AG10803 (cell line): Measurements from ENCODE around the gene RGS7.

Experiments used
- DNase-seq: peaks from one replicate; pipeline ENCODE4 v3.0.0; 2010; ENCODE audit warnings: low read depth
- H3K4me3 ChIP-seq: 2 replicates; pipeline ENCODE4 v1.5.1; 2011; ENCODE audit warnings: mild to moderate bottlenecking, low read length, control low read depth
- TF ChIP-seq, protein P1 (sequence below): conservative IDR thresholded peaks from 2 replicates; pipeline ENCODE4 v1.5.1; 2011; ENCODE audit warnings: mild to moderate bottlenecking, low read length, control low read depth, inconsistent platforms

Gene RGS7

DNA sequence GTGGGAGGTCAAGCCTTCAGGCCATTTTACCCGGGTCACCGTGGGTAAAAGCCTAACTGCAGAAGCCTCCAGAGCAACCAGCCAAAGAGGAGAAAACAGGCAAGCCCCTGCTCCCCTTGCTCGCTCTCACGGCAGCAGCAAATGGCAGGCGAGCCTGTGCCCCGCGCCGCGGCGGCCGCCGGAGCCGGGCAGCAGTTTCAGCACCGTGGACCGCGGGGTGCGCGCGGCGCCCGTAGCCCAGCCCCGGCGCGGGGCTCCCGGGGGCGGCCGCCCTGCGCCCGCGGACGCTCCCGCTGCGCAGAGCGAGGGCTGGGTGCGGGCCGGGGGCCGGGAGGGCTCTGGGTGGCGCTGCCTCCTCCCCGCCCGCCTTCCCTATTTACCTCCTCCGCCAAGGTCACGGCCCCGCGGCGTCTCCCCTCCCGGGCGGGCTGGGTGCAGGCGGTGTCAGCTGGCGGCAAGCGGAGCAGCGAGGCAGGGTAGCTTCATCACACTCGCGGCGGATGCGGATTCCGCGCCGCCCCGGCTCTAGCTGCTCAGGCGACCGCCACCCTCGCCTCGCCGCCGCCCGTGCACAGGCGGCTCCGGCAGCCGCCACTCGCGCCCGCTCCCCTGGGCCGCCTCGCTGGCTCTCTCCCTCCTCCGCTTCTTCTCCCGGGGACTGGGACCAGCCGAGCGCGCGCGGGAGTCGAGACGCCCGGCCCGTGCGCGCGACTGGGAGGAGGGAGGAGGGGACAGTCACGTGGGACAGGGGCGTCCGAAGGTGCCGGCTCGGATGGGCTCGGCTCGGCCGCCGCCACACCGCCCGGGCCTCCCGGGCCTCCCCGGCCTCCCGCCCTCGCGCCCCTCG lies at the start of gene RGS7:
Gene RGS7 (minus strand): TSS at position 687 of the 847 bp plus-strand sequence.
- TF ChIP-seq, protein P1, sequence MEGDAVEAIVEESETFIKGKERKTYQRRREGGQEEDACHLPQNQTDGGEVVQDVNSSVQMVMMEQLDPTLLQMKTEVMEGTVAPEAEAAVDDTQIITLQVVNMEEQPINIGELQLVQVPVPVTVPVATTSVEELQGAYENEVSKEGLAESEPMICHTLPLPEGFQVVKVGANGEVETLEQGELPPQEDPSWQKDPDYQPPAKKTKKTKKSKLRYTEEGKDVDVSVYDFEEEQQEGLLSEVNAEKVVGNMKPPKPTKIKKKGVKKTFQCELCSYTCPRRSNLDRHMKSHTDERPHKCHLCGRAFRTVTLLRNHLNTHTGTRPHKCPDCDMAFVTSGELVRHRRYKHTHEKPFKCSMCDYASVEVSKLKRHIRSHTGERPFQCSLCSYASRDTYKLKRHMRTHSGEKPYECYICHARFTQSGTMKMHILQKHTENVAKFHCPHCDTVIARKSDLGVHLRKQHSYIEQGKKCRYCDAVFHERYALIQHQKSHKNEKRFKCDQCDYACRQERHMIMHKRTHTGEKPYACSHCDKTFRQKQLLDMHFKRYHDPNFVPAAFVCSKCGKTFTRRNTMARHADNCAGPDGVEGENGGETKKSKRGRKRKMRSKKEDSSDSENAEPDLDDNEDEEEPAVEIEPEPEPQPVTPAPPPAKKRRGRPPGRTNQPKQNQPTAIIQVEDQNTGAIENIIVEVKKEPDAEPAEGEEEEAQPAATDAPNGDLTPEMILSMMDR: no peak
- peak; percentile 23 for DNase-seq
- peak within 1 kb of the TSS; percentile 50 for H3K4me3 ChIP-seq

DNA sequence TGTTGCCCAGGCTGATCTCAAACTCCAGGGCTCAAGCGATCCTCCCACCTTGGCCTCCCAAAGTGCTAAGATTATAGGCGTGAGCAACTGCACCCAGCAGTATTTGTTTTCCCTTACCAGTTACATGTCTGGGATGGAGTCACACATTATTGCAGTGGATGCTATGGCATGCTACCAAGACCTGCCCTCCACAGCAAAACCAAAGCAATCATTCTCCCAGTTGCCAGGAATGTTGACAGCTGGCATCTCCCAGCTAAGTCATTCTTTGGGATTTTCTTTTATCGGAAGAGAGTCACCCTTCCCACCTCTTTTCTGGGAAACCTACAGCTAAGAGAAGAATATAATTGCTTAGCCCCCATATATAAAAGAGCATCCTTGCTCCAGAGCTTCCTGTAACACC lies 49.4 kb upstream of the RGS7 start:
- DNase-seq: no peak

DNA sequence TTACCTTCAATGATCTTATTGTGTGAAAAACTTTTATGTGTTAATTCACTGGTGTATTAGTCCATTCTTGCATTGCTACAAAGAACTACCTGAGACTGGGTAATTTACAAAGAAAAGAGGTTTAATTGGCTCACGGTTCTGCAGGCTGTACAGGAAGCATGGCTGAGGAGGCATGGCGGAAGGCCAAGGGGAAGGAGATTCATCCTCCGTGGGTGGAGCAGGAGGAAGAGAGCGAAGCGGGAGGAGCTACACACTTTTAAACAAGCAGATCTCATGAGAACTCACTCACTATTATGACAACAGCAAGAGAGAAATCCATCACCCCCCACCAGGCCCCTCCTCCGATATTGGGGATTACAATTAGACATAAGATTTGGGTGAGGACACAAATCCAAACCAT lies 44.2 kb upstream of the RGS7 start:
- no peak overlapping the region for H3K4me3 ChIP-seq
- TF ChIP-seq, protein P1: no peak
- no peak for DNase-seq

More for the DNA sequence above, 49.4 kb upstream of the RGS7 start:
- TF ChIP-seq, protein P1: no peak
- H3K4me3 ChIP-seq: no peak overlapping the region

DNA sequence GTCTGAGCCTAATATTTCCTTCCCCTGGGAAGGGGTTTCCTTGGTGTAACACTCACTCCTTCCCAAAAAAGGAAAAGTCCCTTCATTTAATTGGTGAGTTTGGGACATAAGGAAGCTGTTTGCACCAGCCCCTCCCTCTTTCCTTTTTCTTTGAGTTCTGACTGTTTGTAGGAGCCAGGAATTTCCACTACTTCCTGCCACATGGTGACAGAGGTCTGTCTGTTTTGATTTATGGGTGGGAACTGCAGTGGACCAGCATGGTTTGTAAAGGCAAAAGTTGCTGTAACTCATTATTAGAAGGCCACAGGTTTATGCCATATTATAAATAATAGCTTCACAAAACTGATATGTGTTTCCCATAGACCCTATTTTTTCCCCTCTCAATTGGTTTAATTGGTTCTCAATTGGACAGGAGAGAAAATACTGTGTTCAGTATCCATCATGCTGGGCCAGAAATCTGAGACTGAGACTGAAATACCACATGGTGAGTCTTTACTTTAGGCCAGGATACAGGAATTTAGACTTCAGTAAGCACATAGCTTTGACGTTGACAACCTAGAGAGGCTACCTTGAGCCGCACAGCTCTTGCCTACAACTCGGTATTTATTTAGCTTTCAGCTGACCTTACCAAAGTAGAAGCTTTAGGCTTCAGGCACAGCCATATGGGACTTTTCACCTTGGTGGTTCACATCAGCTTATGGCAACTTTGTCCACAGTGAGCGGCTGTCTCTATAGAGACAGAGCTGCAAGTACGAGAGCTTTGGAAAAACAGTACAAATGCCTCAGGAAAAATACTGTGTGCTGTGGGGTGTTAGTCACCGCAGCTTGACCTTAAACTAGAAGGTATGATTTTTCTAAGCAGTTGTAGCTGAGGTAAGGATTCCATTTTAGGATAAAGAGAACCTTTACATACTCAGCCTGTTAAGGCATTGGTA lies 40.0 kb upstream of the RGS7 start:
- no peak for DNase-seq
- TF ChIP-seq, protein P1: no peak

DNA sequence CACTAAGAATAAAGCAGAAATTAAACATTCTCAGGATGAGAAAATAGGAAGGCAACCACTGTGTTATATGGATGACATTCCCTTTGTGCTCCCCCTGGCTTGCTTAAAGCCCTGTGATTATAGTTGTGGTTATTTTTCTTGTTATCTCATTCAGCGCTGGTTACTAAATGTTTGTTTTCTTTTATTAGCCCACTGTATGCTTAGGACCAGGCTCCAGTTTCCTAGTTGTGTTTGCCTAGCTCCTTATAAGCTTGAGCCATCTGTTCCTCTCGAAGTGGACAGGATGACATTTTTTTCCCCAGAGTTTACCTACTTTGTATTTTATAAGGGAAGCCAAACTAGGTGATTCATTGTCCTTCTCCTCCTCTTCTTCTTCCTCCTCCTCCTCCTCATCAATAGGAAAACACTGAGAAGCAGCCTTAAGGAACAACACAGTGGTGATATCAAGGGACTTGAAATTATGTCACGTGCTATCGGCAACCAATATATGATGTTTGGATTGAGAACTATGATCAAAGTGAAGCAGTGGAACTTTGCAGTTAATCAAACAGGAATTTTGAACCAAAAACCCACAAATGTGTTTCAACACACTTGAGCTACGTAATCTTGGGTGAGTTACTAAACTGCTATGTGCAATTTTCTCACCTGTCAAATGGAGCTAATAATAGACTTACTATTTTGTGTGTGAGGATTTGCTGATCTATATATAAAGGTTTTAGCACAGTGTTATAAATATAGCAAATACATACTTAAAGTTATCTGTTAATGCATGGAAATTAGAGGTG lies 35.1 kb upstream of the RGS7 start:
- TF ChIP-seq, protein P1: no peak

More for the DNA sequence above, 40.0 kb upstream of the RGS7 start:
- no peak overlapping the region for H3K4me3 ChIP-seq

DNA sequence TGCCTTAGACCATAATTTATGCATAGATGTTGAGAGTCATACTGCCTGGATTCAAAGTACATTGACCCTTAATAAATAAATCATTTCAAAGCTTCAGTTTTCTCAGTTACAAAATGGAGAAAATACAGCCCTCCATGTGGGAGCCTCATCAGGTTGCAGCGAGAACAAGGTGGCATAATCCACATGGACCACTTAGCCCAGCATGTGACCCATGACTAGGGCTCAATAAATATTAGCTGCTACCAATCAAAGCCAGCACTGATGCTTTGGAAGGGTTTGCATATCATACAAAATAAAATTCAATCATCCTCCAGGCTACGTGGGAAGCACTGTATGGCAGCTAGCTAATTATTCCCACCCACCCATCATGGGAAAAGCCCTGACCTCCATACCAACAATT lies 33.5 kb upstream of the RGS7 start:
- H3K4me3 ChIP-seq: no peak overlapping the region
- TF ChIP-seq, protein P1: no peak
- DNase-seq: no peak

More for the DNA sequence above, 35.1 kb upstream of the RGS7 start:
- DNase-seq: no peak
- no peak overlapping the region for H3K4me3 ChIP-seq
